Measurements from ENCODE around the gene KBTBD12.

GRCh38 chr3:127888564-127889107 lies 26.4 kb upstream of the KBTBD12 start:
- TF ChIP-seq CTCF (IDR thresholded peaks at IDR 0.05), result no peak
- TF ChIP-seq EZH2 (IDR thresholded peaks at IDR 0.05), result no peak
- no peak for TF ChIP-seq EZH2phosphoT487 (IDR thresholded peaks at IDR 0.05)
